Gastrocnemius medialis (tissue), 4 donors: Measurements from ENCODE around the gene COPG1.

Experiments
- POLR2A ChIP-seq, 2 donors: fragments of 450-650 bp; IDR thresholded peaks; one replicate each; pipeline ENCODE4 v1.6.1; 2017; ENCODE audit warnings: antibody characterized with exemption in 2 of 2, mild to moderate bottlenecking in 2 of 2, moderate library complexity in 2 of 2
- TF ChIP-seq, protein P1 (sequence below), 5 experiments: fragments of 450-650 bp in 3 of 5; fragments of 200-600 bp in 2 of 5; sonication (generic) in 2 of 5; IDR thresholded peaks in 4 of 5; conservative IDR thresholded peaks in 1 of 5; 1 replicate in 4 of 5; 2 replicates in 1 of 5; pipeline ENCODE4 v1.5.1; 2016 to 2019; ENCODE audit warnings: antibody characterized with exemption in 5 of 5, mild to moderate bottlenecking in 3 of 5, moderate library complexity in 3 of 5

DNA sequence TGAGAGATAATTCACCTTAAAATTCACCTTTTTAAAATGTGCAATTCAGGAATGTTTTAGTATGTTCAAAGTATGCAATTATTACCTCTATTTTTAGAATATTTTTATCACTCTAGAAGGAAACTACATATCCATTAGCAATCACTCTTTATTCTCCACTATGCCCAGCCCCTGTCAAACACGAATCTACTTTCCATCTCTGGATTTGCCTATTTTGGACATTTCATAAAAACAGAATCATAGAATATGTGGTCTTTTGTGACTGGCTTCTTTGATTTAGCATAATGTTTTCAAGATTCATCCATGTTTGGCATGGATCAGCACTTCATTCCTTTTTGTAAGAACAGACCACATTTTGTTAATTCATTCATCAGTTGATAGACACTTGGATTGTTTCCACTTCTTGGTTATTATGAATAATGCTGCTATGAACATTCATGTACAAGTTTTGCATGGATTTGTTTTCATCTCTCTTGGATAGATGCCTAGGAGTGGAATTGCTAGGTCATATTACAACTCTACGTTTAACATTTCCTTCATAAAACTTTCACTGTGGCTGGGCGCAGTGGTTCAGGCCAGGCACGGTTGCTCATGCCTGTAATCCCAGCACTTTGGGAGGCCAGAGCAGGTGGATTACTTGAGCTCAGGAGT is 42.0 kb downstream of the COPG1 start:
- TF ChIP-seq, protein P1, sequence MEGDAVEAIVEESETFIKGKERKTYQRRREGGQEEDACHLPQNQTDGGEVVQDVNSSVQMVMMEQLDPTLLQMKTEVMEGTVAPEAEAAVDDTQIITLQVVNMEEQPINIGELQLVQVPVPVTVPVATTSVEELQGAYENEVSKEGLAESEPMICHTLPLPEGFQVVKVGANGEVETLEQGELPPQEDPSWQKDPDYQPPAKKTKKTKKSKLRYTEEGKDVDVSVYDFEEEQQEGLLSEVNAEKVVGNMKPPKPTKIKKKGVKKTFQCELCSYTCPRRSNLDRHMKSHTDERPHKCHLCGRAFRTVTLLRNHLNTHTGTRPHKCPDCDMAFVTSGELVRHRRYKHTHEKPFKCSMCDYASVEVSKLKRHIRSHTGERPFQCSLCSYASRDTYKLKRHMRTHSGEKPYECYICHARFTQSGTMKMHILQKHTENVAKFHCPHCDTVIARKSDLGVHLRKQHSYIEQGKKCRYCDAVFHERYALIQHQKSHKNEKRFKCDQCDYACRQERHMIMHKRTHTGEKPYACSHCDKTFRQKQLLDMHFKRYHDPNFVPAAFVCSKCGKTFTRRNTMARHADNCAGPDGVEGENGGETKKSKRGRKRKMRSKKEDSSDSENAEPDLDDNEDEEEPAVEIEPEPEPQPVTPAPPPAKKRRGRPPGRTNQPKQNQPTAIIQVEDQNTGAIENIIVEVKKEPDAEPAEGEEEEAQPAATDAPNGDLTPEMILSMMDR (IDR thresholded peaks at IDR 0.05 in 4 of 5, conservative IDR thresholded peaks at IDR 0.05 in 1 of 5): no peak
- TF ChIP-seq POLR2A (IDR thresholded peaks at IDR 0.05): no peak
